ENCODE data around the gene GCM1. TPM values are rescaled to one million over a fixed set of nuclear protein-coding genes. Genes with fewer than 3 reads are reported as not detected.
A peak's percentile ranks its signal among the peaks of the same experiment; 100 is the strongest.

The GCM1 gene
- total RNA-seq, 4 donors from 2014 or later, result 0.32 TPM; not detected in 3

- intact Hi-C loops (cut with DNase I), result loop anchor here (1.0 to 10.0 kb wide), 4 partner anchors 185 to 556 kb away; no protein-coding TSS in a partner anchor
- DNase-seq (ENCODE audit: extremely low spot score), result no peak
- 80% methylated on average over 6 of the region's 6 CpGs for WGBS
- Histone ChIP-seq H3K4me1 (peaks cover 0 to 41% (median 34%) of the 10 kb centered on the region in 4 donors), H3K27me3 (no peaks in the 10 kb centered on the region), H3K4me3 (no peak overlapping the region), H3K27ac (replicated peaks in 1 of 4) (no peak overlapping the region), H3K36me3 (no peaks in the 10 kb centered on the region), H3K9me3 (no peaks in the 10 kb centered on the region)
- TF ChIP-seq EP300 (IDR thresholded peaks at IDR 0.05) (no peak), POLR2A (IDR thresholded peaks at IDR 0.05; ENCODE audit: low read depth) (no peak), POLR2AphosphoS5 (IDR thresholded peaks at IDR 0.05) (no peak)
- TF ChIP-seq, protein P1, sequence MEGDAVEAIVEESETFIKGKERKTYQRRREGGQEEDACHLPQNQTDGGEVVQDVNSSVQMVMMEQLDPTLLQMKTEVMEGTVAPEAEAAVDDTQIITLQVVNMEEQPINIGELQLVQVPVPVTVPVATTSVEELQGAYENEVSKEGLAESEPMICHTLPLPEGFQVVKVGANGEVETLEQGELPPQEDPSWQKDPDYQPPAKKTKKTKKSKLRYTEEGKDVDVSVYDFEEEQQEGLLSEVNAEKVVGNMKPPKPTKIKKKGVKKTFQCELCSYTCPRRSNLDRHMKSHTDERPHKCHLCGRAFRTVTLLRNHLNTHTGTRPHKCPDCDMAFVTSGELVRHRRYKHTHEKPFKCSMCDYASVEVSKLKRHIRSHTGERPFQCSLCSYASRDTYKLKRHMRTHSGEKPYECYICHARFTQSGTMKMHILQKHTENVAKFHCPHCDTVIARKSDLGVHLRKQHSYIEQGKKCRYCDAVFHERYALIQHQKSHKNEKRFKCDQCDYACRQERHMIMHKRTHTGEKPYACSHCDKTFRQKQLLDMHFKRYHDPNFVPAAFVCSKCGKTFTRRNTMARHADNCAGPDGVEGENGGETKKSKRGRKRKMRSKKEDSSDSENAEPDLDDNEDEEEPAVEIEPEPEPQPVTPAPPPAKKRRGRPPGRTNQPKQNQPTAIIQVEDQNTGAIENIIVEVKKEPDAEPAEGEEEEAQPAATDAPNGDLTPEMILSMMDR (IDR thresholded peaks at IDR 0.05), result no peak
Observed at GRCh38 chr6:53172468-53172803, 23.8 kb upstream of the GCM1 start.

GRCh38 chr6:53171605-53172467, 23.2 kb upstream of the GCM1 start:
- Histone ChIP-seq H3K36me3 (no peaks in the 10 kb centered on the region), H3K27me3 (no peaks in the 10 kb centered on the region), H3K4me1 (peaks cover 0 to 47% (median 40%) of the 10 kb centered on the region in 4 donors), H3K9me3 (no peaks in the 10 kb centered on the region), H3K27ac (replicated peaks in 1 of 4) (no peak overlapping the region), H3K4me3 (no peak overlapping the region)
- DNase-seq (ENCODE audit: extremely low spot score), result peak; percentile 97
- TF ChIP-seq POLR2AphosphoS5 (IDR thresholded peaks at IDR 0.05) (peak in 1 of 2 donors; percentile 72), EP300 (IDR thresholded peaks at IDR 0.05) (no peak)
- TF ChIP-seq, protein P1 (IDR thresholded peaks at IDR 0.05), result peak in 2 of 3 experiments; percentile 100
- WGBS, result 52% methylated on average over 20 of the region's 20 CpGs
- intact Hi-C loops (cut with DNase I), result loop anchor here (1.0 to 10.0 kb wide), 4 partner anchors 185 to 557 kb away; no protein-coding TSS in a partner anchor

DNA sequence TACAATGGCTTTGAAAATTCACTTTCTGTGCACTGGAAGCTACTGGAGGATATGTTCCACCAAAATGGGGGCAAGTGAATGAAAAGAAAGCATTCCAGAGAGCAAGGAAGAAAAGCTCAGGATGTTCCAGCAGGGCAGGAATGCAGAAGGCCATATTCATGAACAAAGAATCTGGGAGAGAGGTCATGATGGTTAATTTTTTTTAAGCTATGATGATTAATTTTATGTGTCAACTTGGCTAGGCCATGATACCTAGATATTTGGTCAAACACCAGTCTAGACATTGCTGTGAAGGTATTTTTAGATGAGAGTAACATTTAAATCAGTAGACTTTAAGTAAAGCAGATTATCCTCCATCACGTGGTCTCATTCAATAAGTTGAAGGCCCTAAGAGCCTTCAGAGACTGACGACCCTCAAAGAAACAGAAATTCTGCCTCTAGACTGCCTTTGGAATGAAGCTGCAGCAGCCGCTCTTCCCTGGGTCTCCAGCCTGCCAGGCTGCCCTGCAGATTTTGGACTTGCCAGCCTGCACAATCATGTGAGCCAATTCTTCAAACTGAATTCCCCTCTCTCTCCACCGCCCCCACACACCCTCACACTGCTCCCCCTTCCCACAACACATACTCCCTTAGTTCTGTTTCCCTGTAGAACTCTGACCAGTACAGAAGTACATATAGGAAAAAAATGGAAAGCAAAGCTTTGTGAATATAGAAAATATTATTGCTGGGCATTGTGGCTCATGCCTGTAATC, 20.1 kb upstream of the GCM1 start:
- TF ChIP-seq, protein P1 (IDR thresholded peaks at IDR 0.05), result no peak
- peak in 1 of 2 donors; percentile 71 for TF ChIP-seq POLR2AphosphoS5 (IDR thresholded peaks at IDR 0.05)
- TF ChIP-seq POLR2A (IDR thresholded peaks at IDR 0.05; ENCODE audit: low read depth), result no peak
- no peak for TF ChIP-seq EP300 (IDR thresholded peaks at IDR 0.05)
- no peaks in the 10 kb centered on the region for H3K27me3 ChIP-seq
- no peak overlapping the region for H3K4me3 ChIP-seq
- no peaks in the 10 kb centered on the region for H3K36me3 ChIP-seq
- peak overlapping the region; percentile 31 to 76 (median 59) for H3K27ac ChIP-seq (replicated peaks in 1 of 4)
- WGBS, result 74% methylated on average over 4 of the region's 4 CpGs
- DNase-seq (ENCODE audit: extremely low spot score), result no peak
- H3K9me3 ChIP-seq, result peaks cover 0 to 5% (median 0%) of the 10 kb centered on the region in 4 donors
- H3K4me1 ChIP-seq, result peaks cover 0 to 60% (median 52%) of the 10 kb centered on the region in 4 donors
- intact Hi-C loops (cut with DNase I), result loop anchor here (5.0 kb wide), 1 partner anchor 61 kb away; no protein-coding TSS in a partner anchor

DNA sequence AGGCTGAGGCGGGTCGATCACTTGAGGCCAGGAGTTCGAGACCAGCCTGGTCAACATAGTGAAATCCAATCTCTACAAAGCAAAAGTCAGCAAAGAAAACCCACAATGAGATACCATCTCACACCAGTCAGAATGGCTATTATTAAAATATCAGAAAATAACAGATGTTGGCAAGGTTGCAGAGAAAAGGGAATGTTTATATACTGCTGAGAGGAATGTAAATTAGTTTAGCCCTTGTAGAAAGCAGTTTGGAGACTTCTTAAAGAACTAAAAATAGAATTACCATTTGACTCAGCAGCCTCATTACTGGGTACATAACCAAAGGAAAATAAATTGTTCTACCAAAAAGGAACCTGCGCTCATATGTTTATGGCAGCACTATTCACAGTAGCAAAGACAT, 16.7 kb upstream of the GCM1 start:
- no peak for DNase-seq (ENCODE audit: extremely low spot score)
- Histone ChIP-seq H3K36me3 (no peaks in the 10 kb centered on the region), H3K4me3 (no peak overlapping the region), H3K27me3 (no peaks in the 10 kb centered on the region), H3K9me3 (peaks cover 0 to 5% (median 0%) of the 10 kb centered on the region in 4 donors), H3K4me1 (peaks cover 0 to 78% (median 67%) of the 10 kb centered on the region in 4 donors), H3K27ac (replicated peaks in 1 of 4) (peak overlapping the region; percentile 16 to 54 (median 50))
- TF ChIP-seq, protein P1 (IDR thresholded peaks at IDR 0.05), result no peak
- no peak for TF ChIP-seq POLR2A (IDR thresholded peaks at IDR 0.05; ENCODE audit: low read depth)
- TF ChIP-seq POLR2AphosphoS5 (IDR thresholded peaks at IDR 0.05), result no peak
- TF ChIP-seq EP300 (IDR thresholded peaks at IDR 0.05), result no peak
- WGBS, result 51% methylated on average over 4 of the region's 4 CpGs
- intact Hi-C loops (cut with DNase I), result loop anchor here (5.0 kb wide), 1 partner anchor 58 kb away; no protein-coding TSS in a partner anchor

Measured in esophagus muscularis mucosa (tissue), 4 donors.